K562 (cell line): Measurements from ENCODE around the gene ADAMTS14. TPM values are rescaled to one million over a fixed set of nuclear protein-coding genes. Genes with fewer than 3 reads are reported as not detected.

Experiments
- ARID3B ChIP-seq: fragments of 250-450 bp; sonication (Bioruptor Pico); IDR thresholded peaks from 2 replicates; pipeline ENCODE4 v1.4.0; 2020; ENCODE audit warnings: borderline replicate concordance
- BMI1 ChIP-seq: fragments of 150-350 bp; IDR thresholded peaks from 2 replicates; pipeline ENCODE4 v1.6.1; 2014; ENCODE audit warnings: low read length
- EGR1 ChIP-seq: fragments of 450-650 bp; conservative IDR thresholded peaks from 2 replicates; pipeline ENCODE4 v1.6.1; 2017; ENCODE audit warnings: mild to moderate bottlenecking
- EP300 ChIP-seq: IDR thresholded peaks from 2 replicates; pipeline ENCODE4 v1.6.1; 2012; ENCODE audit warnings: low read length, improper control_type of control experiment
- FUS ChIP-seq: fragments of 200-400 bp; formaldehyde crosslinking; optimal IDR thresholded peaks from 2 replicates; pipeline ENCODE3; 2017; ENCODE audit warnings: low read depth, low read length
- GATAD2B ChIP-seq: fragments of 450-650 bp; IDR thresholded peaks from 2 replicates; pipeline ENCODE4 v1.6.1; 2017; ENCODE audit warnings: mild to moderate bottlenecking, borderline replicate concordance
- HNRNPH1 ChIP-seq: fragments of 200-400 bp; formaldehyde crosslinking; optimal IDR thresholded peaks from 2 replicates; pipeline ENCODE3; 2017; ENCODE audit warnings: low read depth, mild to moderate bottlenecking, low read length, moderate library complexity
- HNRNPK ChIP-seq: fragments of 200-400 bp; formaldehyde crosslinking; IDR thresholded peaks from one replicate; pipeline ENCODE4 v1.6.1; 2018; ENCODE audit warnings: mild to moderate bottlenecking, low read depth, low read length; ENCODE audit not compliant: poor library complexity, severe bottlenecking
- HNRNPL ChIP-seq: fragments of 200-400 bp; formaldehyde crosslinking; IDR thresholded peaks from 2 replicates; pipeline ENCODE4 v1.6.1; 2017; ENCODE audit warnings: low read depth, mild to moderate bottlenecking, low read length
- KAT7 ChIP-seq: sonication (generic); formaldehyde crosslinking; IDR thresholded peaks from 2 replicates; pipeline ENCODE4 v1.8.0; 2022; ENCODE audit warnings: missing genetic modification reagents, mild to moderate bottlenecking, borderline replicate concordance
- KAT8 ChIP-seq: fragments of 450-650 bp; IDR thresholded peaks from 2 replicates; pipeline ENCODE4 v1.6.1; 2016; ENCODE audit warnings: low read depth, mild to moderate bottlenecking
- MAZ ChIP-seq, 2 experiments: fragments of 450-650 bp in 1 of 2; sonication (generic) in 1 of 2; formaldehyde crosslinking; IDR thresholded peaks in 1 of 2; conservative IDR thresholded peaks in 1 of 2; 2 replicates each; pipeline versions ENCODE4 v1.4.0 to v1.5.0; 2020; ENCODE audit warnings: mild to moderate bottlenecking in 1 of 2, missing genetic modification reagents in 1 of 2
- NELFE ChIP-seq: IDR thresholded peaks from 2 replicates; pipeline ENCODE4 v1.6.1; 2011; ENCODE audit warnings: mild to moderate bottlenecking; ENCODE audit not compliant: insufficient read depth, insufficient read length
- NKRF ChIP-seq: fragments of 450-650 bp; IDR thresholded peaks from 2 replicates; pipeline ENCODE4 v1.6.1; 2016; ENCODE audit warnings: borderline replicate concordance
- SAFB2 ChIP-seq: fragments of 200-400 bp; formaldehyde crosslinking; IDR thresholded peaks from 2 replicates; pipeline ENCODE4 v1.6.1; 2018; ENCODE audit warnings: borderline replicate concordance, low read length, low read depth, moderate library complexity; ENCODE audit not compliant: severe bottlenecking
- TCFL5 ChIP-seq: fragments of 250-450 bp; sonication (Bioruptor Pico); conservative IDR thresholded peaks from 2 replicates; pipeline ENCODE4 v1.6.1; 2021; ENCODE audit warnings: mild to moderate bottlenecking, moderate library complexity, matching md5 sums
- ZC3H8 ChIP-seq: fragments of 450-650 bp; IDR thresholded peaks from 2 replicates; pipeline ENCODE4 v1.6.1; 2017
- ZNF134 ChIP-seq: fragments of 250-450 bp; sonication (Bioruptor Pico); conservative IDR thresholded peaks from 2 replicates; pipeline ENCODE4 v1.4.0; 2020
- ZNF197 ChIP-seq: fragments of 200-800 bp; sonication (Bioruptor generic); IDR thresholded peaks from 2 replicates; pipeline ENCODE4 v1.6.1; 2016; ENCODE audit warnings: low read depth, missing genetic modification characterization, missing compliant biosample characterization
- ZNF354B ChIP-seq: fragments of 250-450 bp; sonication (Bioruptor Pico); IDR thresholded peaks from 2 replicates; pipeline ENCODE4 v1.4.0; 2020
- ZNF518B ChIP-seq: fragments of 250-450 bp; sonication (Bioruptor Pico); IDR thresholded peaks from 2 replicates; pipeline ENCODE4 v1.5.0; 2021; ENCODE audit warnings: mild to moderate bottlenecking, moderate library complexity
- polyA plus RNA-seq, 8 experiments: library from polyadenylated mRNA; depleted of rRNA in 4 of 8; stranded (reverse) in 5 of 8; unstranded in 3 of 8; fragments of >200 nt; fragmentation: Nextera tagmentation in 2 of 8; fragmentation: Illumina TruSeq in 1 of 8; extraction: Ambion mirVana in 2 of 8; extraction: Trizol in 1 of 8; gene quantifications; 2 replicates each; pipeline versions ENCODE4 v1.2.1 to v1.2.3, GENCODE V29; 2011 to 2014; ENCODE audit warnings: inconsistent platforms in 1 of 8, missing spikeins in 1 of 8
- total RNA-seq, 7 experiments: library from RNA; depleted of rRNA in 6 of 7; stranded (reverse); fragments of >200 nt in 6 of 7; fragmentation: Illumina TruSeq in 2 of 7; extraction: Trizol in 2 of 7; gene quantifications; 2 replicates each; pipeline versions ENCODE4 v1.2.1 to v1.2.3, GENCODE V29; 2011 to 2021; ENCODE audit warnings: low replicate concordance in 1 of 7

ADAMTS14 gene
- total and polyA plus RNA-seq, 9 of the 15 experiments (the other 6 are each of a cell fraction or from before 2014, with no cell fraction given) = 0.04 to 37.4 (median 15.9) TPM

GRCh38 chr10:70673929-70674559 is 1.7 kb downstream of the ADAMTS14 start (continued):
- TF ChIP-seq NKRF = no peak
- TF ChIP-seq ZNF354B = no peak
- no peak for TF ChIP-seq ZNF197
- 0 out of 2 replicates have a peak, but pooled peaks have one; percentile 45 for TF ChIP-seq ZNF134 (CRISPR knock-in tag)
- no peak for TF ChIP-seq NELFE
- TF ChIP-seq BMI1 = no peak
- TF ChIP-seq FUS = no peak
- TF ChIP-seq HNRNPL = no peak
- TF ChIP-seq HNRNPK = no peak
- no peak for TF ChIP-seq EGR1
- 0 out of 2 replicates have a peak, but pooled peaks have one; percentile 46 for TF ChIP-seq ARID3B (CRISPR knock-in tag)
- no peak for TF ChIP-seq ZC3H8
- TF ChIP-seq HNRNPH1 = no peak
- TF ChIP-seq SAFB2 = no peak
- no peak for TF ChIP-seq EP300
- no peak for TF ChIP-seq ZNF518B
- TF ChIP-seq GATAD2B = no peak
- peak in 1 of 2 experiments; percentile 33; a peak in 1 of 4 replicates for TF ChIP-seq MAZ (CRISPR knock-in tag; conservative IDR thresholded peaks at IDR 0.05 in 1 of 2, IDR thresholded peaks at IDR 0.05 in 1 of 2)
- no peak for TF ChIP-seq KAT8
- TF ChIP-seq TCFL5 (CRISPR knock-in tag) = peak; percentile 62; the same call in 1 of the 2 replicates
- TF ChIP-seq KAT7 (CRISPR knock-in tag) = no peak
